CD4-positive, alpha-beta T cell treated with Interleukin-4 for 4 hours (primary cell): ENCODE data around the gene SMIM44.
"Not testable (repeated sequence)": the region's sequence is repeated elsewhere in the genome, so short reads cannot be mapped to it uniquely, and the experiment has no call there.

Source experiments
- DNase-seq: peaks from one replicate; pipeline ENCODE4 v3.0.0-alpha.2; 2020

SMIM44 gene

DNA sequence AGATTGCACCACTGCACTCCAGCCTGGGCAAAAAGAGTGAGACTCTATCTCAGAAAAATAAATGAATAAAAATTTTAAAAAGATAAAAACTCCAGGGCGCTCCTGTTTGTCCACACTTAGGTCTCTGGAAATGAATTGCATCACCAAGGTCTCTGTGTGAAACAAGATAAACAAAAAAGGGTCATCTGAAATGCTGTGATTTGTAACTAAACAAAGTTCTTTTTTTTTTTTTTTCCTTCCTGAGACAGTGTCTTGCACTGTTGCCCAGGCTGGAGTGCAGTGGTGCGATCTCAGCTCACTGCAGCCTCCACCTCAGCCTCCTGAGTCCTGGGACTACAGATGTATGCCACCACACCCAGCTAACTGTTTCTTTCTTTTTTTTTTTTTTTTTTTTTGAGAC, 34.4 kb upstream of the SMIM44 start:
- no peak for DNase-seq

DNA sequence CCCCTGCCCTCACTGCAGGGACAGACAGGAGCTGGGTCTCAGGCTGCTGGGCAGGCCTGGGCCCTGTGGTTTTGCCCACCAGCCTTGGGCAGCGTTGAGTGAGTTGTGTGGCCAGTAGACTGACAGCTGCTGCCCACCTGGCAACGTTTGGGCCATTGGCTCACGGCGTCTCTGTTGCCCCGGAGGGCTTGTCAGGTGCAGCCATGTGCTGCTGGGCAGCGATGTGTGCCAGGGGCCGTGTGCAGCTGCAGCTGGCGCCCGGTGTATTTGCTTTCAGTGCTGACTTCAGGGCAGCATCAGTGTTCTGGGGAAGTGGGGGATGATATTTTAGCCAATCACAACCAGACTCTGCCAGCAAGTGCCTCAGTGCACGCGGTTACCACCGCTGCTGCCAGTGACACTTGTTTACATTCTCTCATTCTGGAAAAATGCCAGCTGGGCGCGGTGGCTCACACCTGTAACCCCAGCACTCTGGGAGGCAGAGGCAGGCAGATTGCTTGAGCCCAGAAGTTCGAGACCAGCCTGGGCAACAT, 33.5 kb upstream of the SMIM44 start:
- DNase-seq = peak; percentile 78

DNA sequence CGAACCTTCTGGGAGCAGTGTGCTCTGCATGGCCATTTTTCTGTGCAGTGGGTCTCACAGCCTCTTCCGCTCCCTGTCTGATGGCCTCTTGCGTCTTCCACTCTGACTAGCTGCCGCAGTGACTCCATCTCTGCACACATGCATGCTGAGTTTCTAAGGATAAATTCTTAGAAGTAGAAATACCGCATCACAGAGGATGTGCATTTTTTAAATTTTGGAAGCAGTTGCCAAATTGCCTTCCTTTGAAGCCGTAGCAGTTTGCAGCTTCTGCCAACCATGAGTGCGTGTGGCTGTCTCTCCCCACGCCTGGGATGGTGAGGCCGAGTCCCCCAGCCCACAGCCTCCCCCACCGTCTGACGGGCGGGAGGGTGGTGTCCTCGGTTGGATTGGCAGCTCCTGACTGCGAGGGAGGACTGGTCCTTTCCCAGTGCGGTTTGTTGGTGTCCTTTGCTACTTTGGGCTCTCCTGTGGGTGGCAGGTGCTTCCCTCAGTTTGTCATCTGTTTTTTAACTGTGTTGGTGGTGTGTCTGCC, 32.7 kb upstream of the SMIM44 start:
- no peak for DNase-seq

DNA sequence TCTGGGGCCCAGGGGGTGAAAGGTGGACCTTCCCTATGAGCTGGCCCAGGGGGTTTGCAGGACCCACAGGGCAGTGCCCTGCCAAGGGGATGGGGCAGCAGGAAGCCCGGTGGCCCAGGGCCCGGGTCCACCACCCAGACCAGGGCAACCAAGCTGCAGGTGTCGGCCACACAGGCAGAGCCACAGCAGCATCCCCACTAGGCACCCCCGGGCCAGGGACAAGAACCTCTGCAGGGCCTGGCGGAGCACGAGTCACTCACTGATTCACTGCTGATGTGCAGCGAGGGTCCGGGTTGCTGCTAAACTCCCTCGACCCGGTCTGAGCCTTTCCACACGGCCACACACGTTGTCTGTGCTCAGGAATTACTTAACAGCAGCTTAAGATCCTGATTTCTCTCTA, 31.7 kb upstream of the SMIM44 start:
- no peak for DNase-seq

DNA sequence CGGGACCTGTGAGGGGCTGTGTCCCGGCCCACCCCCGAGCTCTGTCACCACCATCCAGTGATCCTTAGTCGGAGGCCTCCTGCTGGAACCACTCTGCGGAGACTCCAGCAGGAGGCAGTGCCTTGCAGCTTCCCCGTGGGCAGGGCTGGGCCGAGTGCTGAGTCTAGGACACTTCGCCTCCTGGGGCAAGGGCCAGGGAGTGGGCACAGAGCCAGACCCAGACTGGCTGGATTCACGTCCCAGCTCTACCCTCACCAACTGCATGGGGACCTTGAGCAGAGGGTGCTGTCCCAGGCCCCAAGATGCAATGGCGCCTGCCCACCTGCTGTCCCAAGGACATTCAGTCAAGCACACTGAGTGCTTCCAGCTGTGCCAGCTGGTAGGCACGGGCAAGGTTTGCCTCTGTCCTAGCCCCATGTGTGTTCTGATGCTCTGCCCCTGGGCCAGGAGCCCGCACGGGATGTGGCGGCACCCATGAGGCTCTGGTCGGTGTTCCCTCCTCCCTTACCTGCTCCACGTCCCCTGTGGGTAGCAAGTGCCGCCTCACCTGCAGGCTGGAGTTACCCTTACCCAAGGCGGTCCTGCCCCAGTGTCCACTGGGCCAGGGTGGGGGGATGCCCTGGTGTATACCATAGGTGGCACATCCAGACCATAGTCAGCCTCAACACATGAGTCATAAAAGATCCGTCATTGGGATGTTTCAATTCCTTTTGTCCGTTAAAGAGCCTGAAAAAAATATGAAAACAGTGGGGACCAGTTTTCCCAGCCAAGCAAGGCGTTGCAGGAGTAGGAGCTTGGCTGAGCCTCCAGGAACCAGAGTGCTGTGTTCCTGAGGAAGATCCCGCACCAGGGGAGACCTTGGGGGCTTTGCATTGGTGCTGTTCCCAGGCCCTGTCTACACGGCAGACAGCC, 30.2 kb upstream of the SMIM44 start:
- no peak for DNase-seq

DNA sequence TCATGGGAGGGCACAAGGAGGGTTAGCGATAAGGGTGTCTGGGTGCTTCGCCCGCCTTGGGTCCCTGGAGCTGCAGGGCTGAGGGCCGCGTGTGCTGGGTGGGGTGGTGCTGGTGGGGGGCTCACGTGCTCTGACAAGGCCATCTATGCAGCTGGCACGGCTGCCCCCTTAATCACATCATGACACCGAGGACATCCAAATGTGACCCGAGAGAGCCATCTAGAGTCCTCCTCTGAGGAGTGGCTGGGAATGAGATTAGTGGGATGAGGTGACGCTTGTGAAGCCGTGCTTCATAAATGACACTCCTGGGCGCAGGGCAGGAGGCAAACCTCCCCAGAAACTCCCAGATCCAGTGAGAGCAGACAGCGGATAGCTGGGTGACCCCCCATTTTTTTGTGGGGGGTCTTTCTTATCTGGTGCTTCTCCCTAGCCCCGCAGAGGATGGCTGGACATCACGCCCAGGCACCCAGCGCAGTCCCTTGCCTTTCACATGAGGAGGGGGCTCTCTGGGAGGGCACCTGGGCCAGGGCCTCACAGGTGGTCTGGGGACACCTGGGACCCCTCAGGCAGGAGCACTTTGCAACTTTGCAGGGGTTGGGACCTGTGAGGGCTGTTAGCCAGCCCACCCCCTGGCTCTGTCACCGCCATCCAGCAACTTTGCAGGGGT, 29.5 kb upstream of the SMIM44 start:
- no peak for DNase-seq

GRCh38 chr19:3511506-3512251, 28.4 kb upstream of the SMIM44 start:
- DNase-seq = no peak

- DNase-seq = no peak
These were observed 27.5 kb upstream of the SMIM44 start for GRCh38 chr19:3510727-3511126.

DNA sequence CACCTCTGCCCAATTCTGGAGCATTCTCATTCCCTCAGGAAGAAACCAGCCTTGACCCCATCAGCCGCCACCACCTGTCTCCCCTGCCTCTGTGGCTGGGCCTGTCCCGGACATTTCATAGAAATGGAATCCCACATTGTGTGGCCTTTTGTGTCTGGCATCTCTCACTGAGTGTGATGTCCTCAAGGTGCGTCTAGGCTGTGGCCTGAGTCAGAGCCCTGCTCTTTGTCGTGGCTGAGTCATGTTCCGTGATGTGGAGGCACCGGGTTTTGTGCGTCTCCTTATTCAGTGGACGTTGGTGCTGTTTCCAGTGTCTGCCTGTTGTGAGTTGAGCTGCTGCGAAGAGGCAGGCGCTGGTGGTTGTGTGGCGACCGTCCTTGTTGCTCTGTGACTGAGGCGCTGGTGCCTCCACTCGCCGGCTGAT, 26.3 kb upstream of the SMIM44 start:
- no peak for DNase-seq

DNA sequence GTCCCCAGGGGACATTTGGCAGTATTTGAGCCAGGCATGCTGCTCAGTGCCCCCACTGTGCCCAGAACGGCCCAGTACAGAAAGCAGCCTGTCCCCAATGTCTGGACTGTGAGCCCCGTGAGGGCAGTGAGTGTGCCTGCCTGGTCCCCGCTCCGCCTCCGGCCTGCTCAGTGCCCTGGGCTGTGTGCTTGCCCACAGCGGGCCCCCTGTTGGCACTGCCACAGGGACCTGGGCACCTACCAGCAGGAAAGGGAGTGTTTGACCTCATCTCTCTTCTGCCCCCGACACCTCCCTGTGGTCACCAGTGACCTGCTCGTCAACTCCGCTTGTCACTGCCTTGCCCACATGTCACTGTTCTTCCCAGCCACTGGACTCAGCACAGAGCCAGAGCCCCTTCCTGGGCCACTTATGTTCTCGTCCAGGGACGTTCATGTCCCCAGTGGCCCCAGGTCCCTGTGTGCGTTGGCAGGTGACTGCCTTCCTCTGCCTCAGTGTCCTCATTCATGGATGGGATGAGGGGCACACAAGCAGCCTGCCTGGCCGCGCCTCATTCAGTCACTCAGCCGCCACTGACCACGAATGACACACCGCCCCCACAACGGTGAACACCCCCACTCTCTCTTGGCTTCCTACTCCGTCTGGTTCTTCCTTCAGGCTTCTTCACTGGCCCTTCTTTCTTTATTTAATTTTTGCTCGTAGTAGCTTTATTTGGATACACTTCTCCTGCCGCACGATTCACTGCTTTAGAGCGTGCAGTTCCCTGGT, 25.7 kb upstream of the SMIM44 start:
- DNase-seq = no peak

GRCh38 chr19:3508121-3508661, 24.9 kb upstream of the SMIM44 start:
- not testable (repeated sequence) for DNase-seq

DNA sequence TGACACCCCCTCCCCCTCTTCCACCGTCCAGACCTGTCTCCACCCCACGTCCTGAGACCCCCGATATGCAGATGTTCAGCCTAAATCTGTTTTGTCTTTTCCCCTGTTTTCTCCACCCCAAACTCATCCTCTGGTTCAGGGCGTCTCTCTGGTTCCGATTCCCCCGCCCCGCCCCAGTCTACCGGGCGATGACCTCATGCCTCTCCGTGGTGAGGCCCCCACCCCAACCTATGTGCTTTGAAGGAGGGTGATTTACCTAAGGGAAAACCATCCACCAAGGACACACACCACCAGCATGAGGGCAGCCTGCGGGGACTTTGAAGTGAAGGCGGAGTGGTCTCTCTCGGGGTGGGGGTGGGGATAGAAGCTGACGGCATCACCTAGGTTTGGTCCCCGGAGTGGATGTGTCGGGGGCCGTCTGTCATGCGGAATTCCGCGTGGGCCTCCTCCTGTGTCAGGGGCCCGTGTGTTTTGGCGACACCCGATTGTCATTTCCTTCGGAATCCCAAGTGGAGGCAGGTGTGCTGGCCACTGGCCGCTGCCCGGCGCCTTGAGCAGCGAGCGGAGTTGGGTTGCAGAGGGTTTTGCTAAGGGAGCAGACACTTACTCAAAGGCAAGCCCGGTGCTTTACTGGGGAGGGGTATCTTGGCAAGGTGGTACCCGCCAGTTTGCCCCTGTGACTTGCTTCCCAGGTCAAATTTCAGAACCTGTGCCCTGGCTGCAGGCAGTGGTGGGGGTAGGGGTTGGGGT, 24.3 kb upstream of the SMIM44 start:
- DNase-seq = peak; percentile 48

DNA sequence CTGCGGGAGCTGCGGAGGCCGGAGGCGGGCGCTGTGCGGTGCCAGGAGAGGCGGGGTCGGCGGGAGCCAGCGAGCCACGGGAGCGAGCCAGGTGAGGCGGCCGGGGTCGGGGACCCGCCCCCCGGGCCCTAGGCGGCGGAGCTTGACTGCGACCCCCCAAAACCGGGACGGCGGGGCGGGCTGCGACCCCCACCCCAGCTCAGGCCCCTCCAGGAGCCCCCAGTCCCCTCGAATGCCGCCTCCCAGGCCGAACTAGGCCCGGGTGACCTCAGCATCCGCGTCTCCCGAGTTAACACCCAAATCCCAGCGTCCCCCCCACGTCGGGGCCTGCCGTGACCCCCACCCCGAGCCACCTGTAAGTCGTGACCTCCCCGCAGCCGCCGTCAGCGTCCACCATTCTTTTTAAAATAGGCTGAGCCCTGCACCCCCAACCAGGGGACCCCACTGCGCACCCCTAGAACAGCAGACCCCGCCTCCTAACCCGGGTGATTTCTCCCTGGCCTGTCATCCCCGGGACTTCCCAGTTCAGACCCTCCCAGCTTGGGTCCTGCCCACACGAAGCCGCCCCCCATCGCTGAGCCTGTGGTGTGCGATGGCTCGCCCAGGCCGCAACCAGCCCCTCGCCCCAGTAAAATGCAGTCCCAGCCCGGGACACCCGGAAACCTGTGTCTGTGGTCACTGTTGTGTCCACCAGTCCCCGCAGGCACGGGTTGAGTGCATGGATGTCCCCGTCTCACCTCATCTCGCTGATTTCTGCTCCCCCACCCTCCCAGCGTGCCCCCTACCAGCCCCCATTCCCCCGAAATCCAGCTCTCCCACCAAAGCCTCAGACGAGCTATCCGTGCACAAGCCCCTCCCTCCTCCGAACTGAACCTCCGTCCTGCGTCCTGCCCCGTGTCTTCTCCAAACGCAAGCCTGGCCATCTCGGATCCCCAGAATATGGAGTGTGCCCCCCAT, 23.4 kb upstream of the SMIM44 start:
- peak; percentile 28 for DNase-seq

- DNase-seq = peak; percentile 99
These were observed 22.6 kb upstream of the SMIM44 start, which contains the start of gene FZR1 for GRCh38 chr19:3505598-3506383. Gene FZR1, plus strand, starts transcription at chr19:3506311. Its CDS starts 16,679 bp downstream, at chr19:3522990.

GRCh38 chr19:3504735-3505134, 21.5 kb upstream of the SMIM44 start:
- no peak for DNase-seq

DNA sequence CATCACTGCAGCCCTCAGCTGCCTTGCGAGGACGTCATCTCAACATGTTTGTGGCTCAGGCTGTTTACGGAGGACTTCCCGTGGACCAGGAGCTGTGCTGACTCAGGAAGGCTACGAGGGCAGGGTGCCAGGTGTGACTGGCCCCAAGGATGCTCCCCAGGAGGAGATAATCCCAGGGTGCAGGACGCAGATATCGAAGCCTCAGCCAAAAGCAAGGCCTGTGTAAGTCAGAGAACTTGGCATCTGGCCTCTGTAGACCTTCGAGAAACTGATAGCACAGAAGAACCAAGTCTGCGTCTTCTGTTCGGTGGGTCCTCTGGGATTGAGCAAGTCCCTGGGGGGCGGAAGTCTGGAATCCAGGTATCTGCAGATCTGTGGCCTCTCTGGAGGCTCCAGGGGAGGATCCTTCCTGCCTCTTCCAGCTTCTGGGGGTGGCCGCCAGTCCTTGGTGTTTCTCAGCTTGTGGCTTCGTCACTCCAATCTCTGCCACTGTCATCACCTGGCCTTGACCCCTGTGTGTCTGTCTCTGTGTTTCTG, 19.9 kb upstream of the SMIM44 start:
- DNase-seq = no peak

DNA sequence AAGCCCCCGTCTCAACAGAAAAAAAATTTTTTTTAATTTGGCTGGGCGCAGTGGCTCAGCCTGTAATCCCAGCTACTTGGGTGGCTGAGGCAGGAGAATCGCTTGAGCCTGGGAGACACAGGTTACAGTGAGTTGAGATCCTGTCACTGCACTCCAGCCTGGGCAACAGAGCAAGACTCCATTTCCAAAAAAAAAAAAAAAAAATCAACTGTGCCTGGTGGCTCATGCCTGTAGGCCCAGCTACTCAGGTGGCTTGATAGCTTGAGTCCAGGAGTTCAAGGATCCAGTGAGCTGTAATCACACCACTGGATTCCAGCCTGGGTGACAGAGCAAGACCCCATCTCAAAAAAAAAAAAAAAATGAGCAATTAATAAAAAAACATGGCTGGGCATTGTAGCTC, 18.5 kb upstream of the SMIM44 start:
- no peak for DNase-seq

GRCh38 chr19:3500429-3501101, 17.3 kb upstream of the SMIM44 start, which contains the start of gene DOHH:
Gene DOHH, minus strand, starts transcription at chr19:3500674. Its CDS starts 3,860 bp downstream, at chr19:3496814.
- DNase-seq = peak; percentile 97
